IMR-90 (cell line): ENCODE measurements around the gene SPPL3. TPM values are rescaled to one million over a fixed set of nuclear protein-coding genes. Genes with fewer than 3 reads are reported as not detected.

ENCODE experiments used
- ATAC-seq: fragments of 200-7000 bp; cut with Tn5 transposase; 2 replicates; pipeline ENCODE4 v1.9.1; 2020; ENCODE audit warnings: low read depth, mild to moderate bottlenecking, moderate library complexity
- BruUV-seq: library from RNA; stranded (reverse); fragments of 400-500 nt; replicated peaks from 2 replicates; lab custom pipeline; 2021; lab: Mats Ljungman, UMichigan
- CTCF ChIA-PET: fragments of 300-600 bp; formaldehyde crosslinking; extraction: SDS; loops from one replicate; lab custom pipeline; 2021; ENCODE audit warnings: antibody characterized with exemption; lab: Yijun Ruan, JAX
- POLR2A ChIA-PET: fragments of 300-600 bp; sonication (Branson Sonifier 250); formaldehyde crosslinking; loops from one replicate; lab custom pipeline; 2022; ENCODE audit warnings: antibody characterized with exemption; ENCODE audit not compliant: unreplicated experiment; lab: Charles Lee
- DNase-seq: peaks from one replicate; pipeline ENCODE4 v3.0.0; 2013
- H2AFZ ChIP-seq: replicated peaks from 2 replicates; pipeline ENCODE3; 2013; ENCODE audit warnings: low read length, mild to moderate bottlenecking; ENCODE audit not compliant: poor library complexity
- H2AK5ac ChIP-seq: 2 replicates; pipeline ENCODE4 v1.6.1; 2013; ENCODE audit warnings: low read depth, low read length, inconsistent platforms
- H2AK9ac ChIP-seq: replicated peaks from 2 replicates; pipeline ENCODE3; 2013; ENCODE audit warnings: mild to moderate bottlenecking, low read depth, low read length, moderate library complexity; ENCODE audit not compliant: poor library complexity
- H2BK120ac ChIP-seq: 2 replicates; pipeline ENCODE4 v1.6.1; 2013; ENCODE audit warnings: low read depth, low read length, inconsistent platforms
- H2BK15ac ChIP-seq: 3 replicates; pipeline ENCODE4 v1.6.1; 2013; ENCODE audit warnings: low read depth, low read length, inconsistent platforms
- H2BK20ac ChIP-seq: 2 replicates; pipeline ENCODE4 v1.6.1; 2013; ENCODE audit warnings: low read depth, mild to moderate bottlenecking, inconsistent platforms, low read length, moderate library complexity
- H2BK5ac ChIP-seq: 2 replicates; pipeline ENCODE4 v1.6.1; 2013; ENCODE audit warnings: mild to moderate bottlenecking, low read depth, low read length, inconsistent platforms; ENCODE audit not compliant: poor library complexity, severe bottlenecking
- H3K14ac ChIP-seq: replicated peaks from 2 replicates; pipeline ENCODE4 v1.6.1; 2013; ENCODE audit warnings: low read depth, low read length, inconsistent platforms
- H3K18ac ChIP-seq: 2 replicates; pipeline ENCODE4 v1.6.1; 2013; ENCODE audit warnings: low read depth, low read length, control low read depth
- H3K23ac ChIP-seq: 2 replicates; pipeline ENCODE4 v1.6.1; 2013; ENCODE audit warnings: low read depth, low read length, inconsistent platforms
- H3K27ac ChIP-seq: 2 replicates; pipeline ENCODE4 v1.5.1; 2013; ENCODE audit warnings: mild to moderate bottlenecking, control low read depth, low read length; ENCODE audit not compliant: insufficient read depth
- H3K27me3 ChIP-seq: 2 replicates; pipeline ENCODE4 v1.6.1; 2013; ENCODE audit warnings: low read length; ENCODE audit not compliant: control insufficient read depth, insufficient read depth
- H3K36me3 ChIP-seq: 2 replicates; pipeline ENCODE4 v1.6.1; 2013; ENCODE audit warnings: low read length, mixed read lengths; ENCODE audit not compliant: control insufficient read depth, insufficient read depth
- H3K4ac ChIP-seq: 2 replicates; pipeline ENCODE4 v1.6.1; 2013; ENCODE audit warnings: low read depth, low read length, inconsistent platforms
- H3K4me1 ChIP-seq: 2 replicates; pipeline ENCODE4 v1.6.1; 2013; ENCODE audit warnings: low read length, mixed read lengths; ENCODE audit not compliant: control insufficient read depth, insufficient read depth
- H3K4me2 ChIP-seq: 2 replicates; pipeline ENCODE4 v1.6.1; 2013; ENCODE audit warnings: low read depth, mild to moderate bottlenecking, control low read depth, low read length, moderate library complexity
- H3K4me3 ChIP-seq: 2 replicates; pipeline ENCODE4 v1.5.1; 2013; ENCODE audit warnings: low read depth, mild to moderate bottlenecking, control low read depth, low read length, moderate library complexity; ENCODE audit not compliant: insufficient read depth
- H3K56ac ChIP-seq: 2 replicates; pipeline ENCODE4 v1.6.1; 2013; ENCODE audit warnings: low read length, inconsistent platforms; ENCODE audit not compliant: insufficient read depth; ENCODE audit errors: extremely low read depth
- H3K79me1 ChIP-seq, 2 experiments: 2 replicates each; pipeline ENCODE4 v1.6.1; 2013; ENCODE audit warnings: low read length in 2 of 2, inconsistent platforms in 1 of 2, low read depth in 1 of 2
- H3K9ac ChIP-seq: 2 replicates; pipeline ENCODE4 v1.6.1; 2013; ENCODE audit warnings: low read depth, low read length, control low read depth
- H3K9me1 ChIP-seq: 2 replicates; pipeline ENCODE4 v1.6.1; 2013; ENCODE audit warnings: low read length, inconsistent platforms; ENCODE audit not compliant: insufficient read depth
- H3K9me3 ChIP-seq: 2 replicates; pipeline ENCODE4 v1.6.1; 2013; ENCODE audit warnings: low read length; ENCODE audit not compliant: control insufficient read depth, insufficient read depth
- H4K20me1 ChIP-seq: 2 replicates; pipeline ENCODE4 v1.6.1; 2013; ENCODE audit warnings: low read length, inconsistent platforms; ENCODE audit not compliant: insufficient read depth
- H4K5ac ChIP-seq: 2 replicates; pipeline ENCODE4 v1.6.1; 2013; ENCODE audit warnings: mild to moderate bottlenecking, low read depth, low read length, control low read depth
- H4K8ac ChIP-seq, 2 experiments: 2 replicates each; pipeline ENCODE4 v1.6.1; 2013; ENCODE audit warnings: low read depth in 2 of 2, low read length in 2 of 2, control low read depth in 1 of 2, inconsistent platforms in 1 of 2
- H4K91ac ChIP-seq: 2 replicates; pipeline ENCODE4 v1.6.1; 2013; ENCODE audit warnings: low read depth, low read length, inconsistent platforms; ENCODE audit not compliant: insufficient read depth
- BHLHE40 ChIP-seq: fragments of 150-350 bp; IDR thresholded peaks from 2 replicates; pipeline ENCODE4 v1.6.1; 2016; ENCODE audit warnings: mild to moderate bottlenecking, low read depth, low read length
- CEBPB ChIP-seq: IDR thresholded peaks from 2 replicates; pipeline ENCODE4 v1.6.1; 2012; ENCODE audit warnings: low read depth, low read length, improper control_type of control experiment
- CHD1 ChIP-seq: IDR thresholded peaks from 2 replicates; pipeline ENCODE4 v1.6.1; 2012; ENCODE audit warnings: low read depth, low read length, improper control_type of control experiment
- CTCF ChIP-seq: conservative IDR thresholded peaks from 2 replicates; pipeline ENCODE4 v1.5.1; 2012; ENCODE audit warnings: mild to moderate bottlenecking, low read depth, low read length, improper control_type of control experiment
- ELK1 ChIP-seq: fragments of 150-350 bp; IDR thresholded peaks from 2 replicates; pipeline ENCODE4 v1.6.1; 2016; ENCODE audit warnings: low read depth, mild to moderate bottlenecking, low read length, moderate library complexity, borderline replicate concordance
- FOS ChIP-seq: fragments of 150-350 bp; IDR thresholded peaks from 2 replicates; pipeline ENCODE4 v1.6.1; 2016; ENCODE audit warnings: low read depth, low read length
- MXI1 ChIP-seq: IDR thresholded peaks from 2 replicates; pipeline ENCODE4 v1.6.1; 2012; ENCODE audit warnings: low read depth, mild to moderate bottlenecking, low read length, moderate library complexity, borderline replicate concordance
- NFE2L2 ChIP-seq: fragments of 150-350 bp; IDR thresholded peaks from 2 replicates; pipeline ENCODE4 v1.6.1; 2016; ENCODE audit warnings: low read depth, mild to moderate bottlenecking, low read length
- RAD21 ChIP-seq: IDR thresholded peaks from 2 replicates; pipeline ENCODE4 v1.6.1; 2012; ENCODE audit warnings: low read length, improper control_type of control experiment
- RFX5 ChIP-seq: IDR thresholded peaks from 2 replicates; pipeline ENCODE4 v1.8.0; 2012; ENCODE audit warnings: low read depth, mild to moderate bottlenecking, low read length, moderate library complexity
- SMC3 ChIP-seq: fragments of 150-350 bp; IDR thresholded peaks from 2 replicates; pipeline ENCODE4 v1.6.1; 2016; ENCODE audit warnings: low read depth, mild to moderate bottlenecking, antibody characterized with exemption, low read length, moderate library complexity
- USF2 ChIP-seq: fragments of 150-350 bp; IDR thresholded peaks from 2 replicates; pipeline ENCODE4 v1.6.1; 2017; ENCODE audit warnings: mild to moderate bottlenecking, antibody characterized with exemption, low read length, low read depth
- WGBS, 2 experiments: methylation state at CpG; one replicate each; pipeline versions ENCODE4 v1.1.5 to v1.1.7; 2013; ENCODE audit warnings: missing lambda C conversion rate in 2 of 2; ENCODE audit not compliant: insufficient read length in 1 of 2; ENCODE audit errors: extremely low coverage in 2 of 2; 5-methylcytosine and 5-hydroxymethylcytosine counted together
- dilution Hi-C: fragments of 300-500 bp; cut with HindIII; formaldehyde crosslinking; loops from one replicate; pipeline ENCODE4 v1.14.3; 2018; ENCODE audit warnings: low sequenced_read_pairs; ENCODE audit not compliant: unreplicated experiment
- in situ Hi-C: fragments of 300-500 bp; cut with MboI; formaldehyde crosslinking; loops from 3 replicates; pipeline ENCODE4 v1.14.3; 2019; ENCODE audit warnings: low sequenced_read_pairs, inconsistent platforms, mixed read lengths
- intact Hi-C: fragments of 100-400 bp; cut with micrococcal nuclease; formaldehyde crosslinking; loops from 2 replicates; pipeline ENCODE4 v1.10.0; 2022
- polyA plus RNA-seq, 3 experiments: library from polyadenylated mRNA; depleted of rRNA; stranded (reverse); fragments of >200 nt; gene quantifications; 2 replicates each; pipeline ENCODE4 v1.2.3, GENCODE V29; 2012; ENCODE audit warnings: low replicate concordance in 1 of 3
- total RNA-seq: library from RNA; depleted of rRNA; stranded (reverse); fragments of >200 nt; gene quantifications from 2 replicates; pipeline ENCODE4 v1.2.3, GENCODE V29; 2012

Gene SPPL3
- total and polyA plus RNA-seq, 2 of the 4 experiments (the other 2 are of a cell fraction), result 1.6 to 18.0 TPM

- Histone ChIP-seq H4K20me1 (peaks cover 39% of the 10 kb centered on the region), H3K56ac (no peak overlapping the region), H3K14ac (no peak overlapping the region), H2AK9ac (no peak overlapping the region), H4K8ac (no peak overlapping the region), H3K9me3 (no peaks in the 10 kb centered on the region), H2BK20ac (no peak overlapping the region), H3K4me1 (peaks cover 6% of the 10 kb centered on the region), H3K23ac (no peak overlapping the region), H3K79me1 (peaks cover 19 to 50% of the 10 kb centered on the region in 2 experiments), H3K27ac (no peak overlapping the region), H3K4me3 (no peak overlapping the region), H2BK5ac (no peak overlapping the region), H2BK15ac (no peak overlapping the region), H3K18ac (no peak overlapping the region), H3K36me3 (no peaks in the 10 kb centered on the region), H3K9me1 (peaks cover 7% of the 10 kb centered on the region), H2BK120ac (no peak overlapping the region), H4K5ac (no peak overlapping the region), H3K4me2 (no peak overlapping the region), H4K91ac (no peak overlapping the region), H2AFZ (no peak overlapping the region), H2AK5ac (no peak overlapping the region), H3K27me3 (no peaks in the 10 kb centered on the region), H3K9ac (no peak overlapping the region), H3K4ac (no peak overlapping the region)
- TF ChIP-seq USF2, result no peak
- TF ChIP-seq CTCF, result no peak
- TF ChIP-seq BHLHE40, result no peak
- no peak for TF ChIP-seq CHD1
- no peak for TF ChIP-seq CEBPB
- no peak for TF ChIP-seq RAD21
- TF ChIP-seq RFX5, result no peak
- no peak for TF ChIP-seq MXI1
- no peak for TF ChIP-seq SMC3
- no peak for TF ChIP-seq ELK1
- no peak for TF ChIP-seq FOS
- no peak for TF ChIP-seq NFE2L2
- DNase-seq (no peak), ATAC-seq (no peak)
- no TSS peak for BruUV-seq
- intact Hi-C loops, result no loop called here
- POLR2A ChIA-PET, result no interaction called here
- in situ Hi-C loops, result no loop called here
- CTCF ChIA-PET, result interaction anchor here (1.2 to 2.2 kb wide), 2 partner anchors 11 to 14 kb away, joined by 3 to 6 read pairs; no protein-coding TSS in a partner anchor
- WGBS, 2 experiments, result no CpG with 5 or more reads among the region's 1 CpG
- dilution Hi-C loops, result no loop called here
Measured at GRCh38 chr12:120835657-120836056, 68.5 kb downstream of the SPPL3 start.
